Measurements from ENCODE around the gene POLD1.
A peak's percentile ranks its signal among the peaks of the same experiment; 100 is the strongest.
"Not testable (repeated sequence)": the region's sequence is repeated elsewhere in the genome, so short reads cannot be mapped to it uniquely, and the experiment has no call there.

POLD1 gene

GRCh38 chr19:50383001-50383851 is 921 bp upstream of the POLD1 start:
- ChIA-PET CTCF (no interaction called here), POLR2A (ENCODE audit: low non-redundant PET) (no interaction called here)
- TF ChIP-seq CTCF (conservative IDR thresholded peaks at IDR 0.05; ENCODE audit: low read depth): no peak
- DNase-seq (ENCODE audit: low spot score): peak; percentile 19
- peak overlapping the region; percentile 83 for H3K27ac ChIP-seq

GRCh38 chr19:50384685-50385535 is 763 bp downstream of the POLD1 start:
- DNase-seq (ENCODE audit: low spot score): peak; percentile 25
- POLR2A ChIA-PET (ENCODE audit: low non-redundant PET): no interaction called here
- H3K27ac ChIP-seq: peak overlapping the region; percentile 83
- CTCF ChIA-PET: interaction anchor here (1.0 to 1.3 kb wide), 2 partner anchors 16 to 28 kb away, joined by 3 read pairs; no protein-coding TSS in a partner anchor
- no peak for TF ChIP-seq CTCF (conservative IDR thresholded peaks at IDR 0.05; ENCODE audit: low read depth)

GRCh38 chr19:50387176-50387867 is 3.2 kb downstream of the POLD1 start:
- ChIA-PET POLR2A (ENCODE audit: low non-redundant PET) (no interaction called here), CTCF (no interaction called here)
- TF ChIP-seq CTCF (conservative IDR thresholded peaks at IDR 0.05; ENCODE audit: low read depth): no peak
- H3K27ac ChIP-seq: peak overlapping the region; percentile 83
- DNase-seq (ENCODE audit: low spot score): no peak

GRCh38 chr19:50387868-50388245 is 3.7 kb downstream of the POLD1 start:
- DNase-seq (ENCODE audit: low spot score): no peak
- H3K27ac ChIP-seq: peak overlapping the region; percentile 83
- no peak for TF ChIP-seq CTCF (conservative IDR thresholded peaks at IDR 0.05; ENCODE audit: low read depth)
- CTCF ChIA-PET: no interaction called here
- POLR2A ChIA-PET (ENCODE audit: low non-redundant PET): interaction anchor here (0.5 kb wide), 1 partner anchor 799 kb away, joined by 5 read pairs; no protein-coding TSS in a partner anchor

GRCh38 chr19:50390295-50390694 is 6.1 kb downstream of the POLD1 start:
- POLR2A ChIA-PET (ENCODE audit: low non-redundant PET); CTCF ChIA-PET; H3K27ac ChIP-seq; DNase-seq (ENCODE audit: low spot score): not testable (repeated sequence)

GRCh38 chr19:50390952-50391351 is 6.8 kb downstream of the POLD1 start:
- CTCF ChIA-PET: not testable (repeated sequence)

GRCh38 chr19:50392759-50393158 is 8.6 kb downstream of the POLD1 start:
- no peak overlapping the region for H3K27ac ChIP-seq
- DNase-seq (ENCODE audit: low spot score): no peak
- no peak for TF ChIP-seq CTCF (conservative IDR thresholded peaks at IDR 0.05; ENCODE audit: low read depth)
- POLR2A ChIA-PET (ENCODE audit: low non-redundant PET): no interaction called here
- CTCF ChIA-PET: no interaction called here

More at GRCh38 chr19:50390952-50391351, 6.8 kb downstream of the POLD1 start:
- DNase-seq (ENCODE audit: low spot score); H3K27ac ChIP-seq; POLR2A ChIA-PET (ENCODE audit: low non-redundant PET): not testable (repeated sequence)
